ENCODE data around the gene FCRL6.

Gene FCRL6

GRCh38 chr1:159838715-159839114 is 36.6 kb downstream of the FCRL6 start:
- no peak for DNase-seq

GRCh38 chr1:159839116-159839849 is 37.1 kb downstream of the FCRL6 start:
- DNase-seq = no peak

GRCh38 chr1:159841749-159842148 is 39.6 kb downstream of the FCRL6 start:
- DNase-seq = no peak

- DNase-seq = no peak
Measured at GRCh38 chr1:159843459-159843858, 41.3 kb downstream of the FCRL6 start.

- DNase-seq = no peak
Measured at GRCh38 chr1:159845751-159846629, 43.8 kb downstream of the FCRL6 start.

- no peak for DNase-seq
Measured at GRCh38 chr1:159847231-159847630, 45.1 kb downstream of the FCRL6 start.

GRCh38 chr1:159848326-159848725 is 46.2 kb downstream of the FCRL6 start:
- no peak for DNase-seq

GRCh38 chr1:159849626-159850366 is 47.6 kb downstream of the FCRL6 start:
- DNase-seq = no peak

- DNase-seq = no peak
Measured at GRCh38 chr1:159851407-159851806, 49.2 kb downstream of the FCRL6 start.

GRCh38 chr1:159853417-159854115 is 51.4 kb downstream of the FCRL6 start:
- no peak for DNase-seq

- DNase-seq = peak; percentile 52
Measured at GRCh38 chr1:159854116-159854692, 52.0 kb downstream of the FCRL6 start.

- DNase-seq = peak; percentile 82
Measured at GRCh38 chr1:159854693-159855192, 52.6 kb downstream of the FCRL6 start.

- no peak for DNase-seq
Measured at GRCh38 chr1:159855709-159856108, 53.5 kb downstream of the FCRL6 start.

- DNase-seq = no peak
Measured at GRCh38 chr1:159856576-159856975, 54.4 kb downstream of the FCRL6 start.

GRCh38 chr1:159857889-159858288 is 55.7 kb downstream of the FCRL6 start:
- no peak for DNase-seq

- peak; percentile 4 for DNase-seq
Measured at GRCh38 chr1:159859767-159860322, 57.7 kb downstream of the FCRL6 start.

- DNase-seq = no peak
Measured at GRCh38 chr1:159860456-159860855, 58.3 kb downstream of the FCRL6 start.

- DNase-seq = no peak
Measured at GRCh38 chr1:159861218-159861617, 59.1 kb downstream of the FCRL6 start.

GRCh38 chr1:159862031-159862430 is 59.9 kb downstream of the FCRL6 start:
- DNase-seq = no peak

GRCh38 chr1:159862557-159862956 is 60.4 kb downstream of the FCRL6 start, which contains the start of gene VSIG8:
TSS of gene VSIG8 (minus strand) at chr1:159862657. CDS start at chr1:159862521, 136 bp downstream.
- no peak for DNase-seq

- DNase-seq = no peak
Measured at GRCh38 chr1:159864262-159864661, 62.1 kb downstream of the FCRL6 start.
